Measurements from ENCODE around the gene IPO9. TPM values are rescaled to one million over a fixed set of nuclear protein-coding genes. Genes with fewer than 3 reads are reported as not detected.

The IPO9 gene
- total and polyA plus RNA-seq, 2 donors from 2014 or later, result 21.6 to 39.7 TPM

DNA sequence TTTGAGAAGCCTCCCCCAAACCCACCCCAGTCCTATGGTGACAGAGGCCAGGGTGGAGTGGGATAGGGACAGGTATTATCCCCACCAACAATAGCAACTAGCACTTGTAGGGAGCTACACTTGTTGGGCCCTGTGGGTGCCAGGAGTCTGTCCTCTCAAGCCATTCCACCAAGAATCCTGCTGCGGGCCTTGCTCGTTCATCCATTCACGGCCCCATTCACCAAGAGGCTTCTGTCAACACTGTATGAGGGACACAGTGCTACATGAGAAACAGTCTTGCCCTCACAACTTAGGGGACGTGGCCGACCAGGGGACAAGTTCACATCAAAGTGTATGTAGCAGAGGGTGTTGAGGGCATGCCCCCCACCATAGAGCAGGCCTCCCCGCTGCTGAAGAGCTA is 78.7 kb downstream of the IPO9 start:
- DNase-seq (no peak), FAIRE-seq (no peak)
- Histone ChIP-seq H3K27ac (ENCODE audit: low read depth in 2 of 2, low read length in 2 of 2) (no peak overlapping the region), H3K36me3 (ENCODE audit: control insufficient read depth in 2 of 3, insufficient read depth in 3 of 3, low read length in 3 of 3) (no peaks in the 10 kb centered on the region), H3K27me3 (ENCODE audit: control insufficient read depth, insufficient read depth, low read length) (no peaks in the 10 kb centered on the region), H3K4me3 (ENCODE audit: low read length in 3 of 3) (no peak overlapping the region), H3K9me3 (ENCODE audit: control insufficient read depth in 2 of 3, insufficient read depth in 1 of 3, low read length in 3 of 3) (no peaks in the 10 kb centered on the region), H3K4me1 (ENCODE audit: control insufficient read depth in 2 of 3, insufficient read depth in 2 of 3, low read depth in 1 of 3, low read length in 3 of 3) (peaks cover 0 to 11% (median 0%) of the 10 kb centered on the region in 3 donors), H3K9ac (ENCODE audit: low read length in 3 of 3) (no peak overlapping the region)
- intact Hi-C loops (cut with DNase I), result no loop called here
- TF ChIP-seq, protein P1, sequence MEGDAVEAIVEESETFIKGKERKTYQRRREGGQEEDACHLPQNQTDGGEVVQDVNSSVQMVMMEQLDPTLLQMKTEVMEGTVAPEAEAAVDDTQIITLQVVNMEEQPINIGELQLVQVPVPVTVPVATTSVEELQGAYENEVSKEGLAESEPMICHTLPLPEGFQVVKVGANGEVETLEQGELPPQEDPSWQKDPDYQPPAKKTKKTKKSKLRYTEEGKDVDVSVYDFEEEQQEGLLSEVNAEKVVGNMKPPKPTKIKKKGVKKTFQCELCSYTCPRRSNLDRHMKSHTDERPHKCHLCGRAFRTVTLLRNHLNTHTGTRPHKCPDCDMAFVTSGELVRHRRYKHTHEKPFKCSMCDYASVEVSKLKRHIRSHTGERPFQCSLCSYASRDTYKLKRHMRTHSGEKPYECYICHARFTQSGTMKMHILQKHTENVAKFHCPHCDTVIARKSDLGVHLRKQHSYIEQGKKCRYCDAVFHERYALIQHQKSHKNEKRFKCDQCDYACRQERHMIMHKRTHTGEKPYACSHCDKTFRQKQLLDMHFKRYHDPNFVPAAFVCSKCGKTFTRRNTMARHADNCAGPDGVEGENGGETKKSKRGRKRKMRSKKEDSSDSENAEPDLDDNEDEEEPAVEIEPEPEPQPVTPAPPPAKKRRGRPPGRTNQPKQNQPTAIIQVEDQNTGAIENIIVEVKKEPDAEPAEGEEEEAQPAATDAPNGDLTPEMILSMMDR (IDR thresholded peaks at IDR 0.05; ENCODE audit: borderline replicate concordance, extremely low read depth, insufficient read depth), result no peak

DNA sequence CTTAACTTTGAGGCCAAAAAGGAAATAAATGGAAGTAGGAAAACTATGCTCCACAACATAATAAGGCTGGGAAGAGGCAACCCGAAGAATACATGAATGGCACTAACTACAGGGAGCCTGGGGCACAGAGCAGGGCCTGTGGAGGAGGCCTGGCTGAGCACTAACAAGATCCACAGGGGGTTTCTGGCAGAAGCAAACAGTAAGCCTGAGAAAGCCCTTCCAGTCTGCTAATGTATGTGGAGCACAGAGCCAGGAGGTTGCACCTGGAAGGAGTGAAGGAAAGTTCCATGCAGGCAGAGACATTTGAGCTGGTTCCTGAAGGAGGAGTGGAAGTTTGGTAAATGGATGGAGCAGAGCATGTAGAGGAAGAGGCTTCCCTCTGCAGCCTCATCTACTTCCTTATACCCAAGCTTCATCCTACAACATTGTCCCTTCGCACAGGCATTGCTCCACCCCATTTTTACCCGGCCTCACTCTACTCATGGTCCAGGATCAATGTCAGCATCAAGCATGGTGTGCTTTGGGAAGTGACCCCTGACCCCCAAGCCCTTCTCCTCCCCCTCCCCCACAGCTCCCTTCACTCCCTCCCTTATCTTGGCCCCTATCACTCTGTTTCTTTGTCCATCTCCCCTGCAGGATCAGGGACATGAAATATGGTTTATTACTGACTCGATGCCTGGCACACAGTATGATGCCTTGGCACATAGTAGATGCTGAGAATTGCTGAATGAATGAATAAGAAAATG is 83.0 kb downstream of the IPO9 start:
- no peak overlapping the region for H3K27ac ChIP-seq (ENCODE audit: low read depth in 2 of 2, low read length in 2 of 2)
- intact Hi-C loops (cut with DNase I), result no loop called here
- H3K9me3 ChIP-seq (ENCODE audit: control insufficient read depth in 2 of 3, insufficient read depth in 1 of 3, low read length in 3 of 3), result no peaks in the 10 kb centered on the region
- peaks cover 0 to 5% (median 3%) of the 10 kb centered on the region in 3 donors for H3K4me1 ChIP-seq (ENCODE audit: control insufficient read depth in 2 of 3, insufficient read depth in 2 of 3, low read depth in 1 of 3, low read length in 3 of 3)
- no peak overlapping the region for H3K4me3 ChIP-seq (ENCODE audit: low read length in 3 of 3)
- DNase-seq, result no peak
- H3K9ac ChIP-seq (ENCODE audit: low read length in 3 of 3), result no peak overlapping the region
- H3K27me3 ChIP-seq (ENCODE audit: control insufficient read depth, insufficient read depth, low read length), result no peaks in the 10 kb centered on the region
- no peak for FAIRE-seq
- TF ChIP-seq, protein P1 (IDR thresholded peaks at IDR 0.05; ENCODE audit: borderline replicate concordance, extremely low read depth, insufficient read depth), result no peak
- no peaks in the 10 kb centered on the region for H3K36me3 ChIP-seq (ENCODE audit: control insufficient read depth in 2 of 3, insufficient read depth in 3 of 3, low read length in 3 of 3)

DNA sequence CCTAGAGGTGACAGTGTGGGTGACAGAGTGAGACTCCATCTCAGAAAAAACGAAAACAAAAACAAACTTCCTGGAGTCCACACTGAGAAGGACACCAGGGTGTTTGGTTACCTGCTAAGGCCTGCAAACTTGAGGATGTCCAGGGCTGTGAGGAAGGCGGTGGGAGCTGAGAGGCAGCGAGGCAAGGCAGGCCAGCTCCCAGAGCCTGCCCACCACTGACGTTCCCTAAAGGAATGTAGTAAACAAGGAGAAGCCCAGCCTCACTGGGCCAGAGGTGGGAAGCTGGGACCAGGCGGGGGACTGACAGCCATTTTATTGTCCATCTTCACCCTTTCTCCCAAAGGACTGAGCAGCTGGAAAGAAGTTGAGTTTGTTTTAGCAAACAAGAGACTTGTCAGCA is 83.9 kb downstream of the IPO9 start:
- FAIRE-seq (no peak), DNase-seq (peak in 4 of 5 donors; percentile 81 to 88 (median 81))
- no peaks in the 10 kb centered on the region for H3K36me3 ChIP-seq (ENCODE audit: control insufficient read depth in 2 of 3, insufficient read depth in 3 of 3, low read length in 3 of 3)
- H3K4me3 ChIP-seq (ENCODE audit: low read length in 3 of 3), result no peak overlapping the region
- intact Hi-C loops (cut with DNase I), result no loop called here
- no peak overlapping the region for H3K9ac ChIP-seq (ENCODE audit: low read length in 3 of 3)
- H3K4me1 ChIP-seq (ENCODE audit: control insufficient read depth in 2 of 3, insufficient read depth in 2 of 3, low read depth in 1 of 3, low read length in 3 of 3), result peaks cover 0 to 9% (median 8%) of the 10 kb centered on the region in 3 donors
- no peak overlapping the region for H3K27ac ChIP-seq (ENCODE audit: low read depth in 2 of 2, low read length in 2 of 2)
- no peaks in the 10 kb centered on the region for H3K27me3 ChIP-seq (ENCODE audit: control insufficient read depth, insufficient read depth, low read length)
- TF ChIP-seq, protein P1 (IDR thresholded peaks at IDR 0.05; ENCODE audit: borderline replicate concordance, extremely low read depth, insufficient read depth), result no peak
- no peaks in the 10 kb centered on the region for H3K9me3 ChIP-seq (ENCODE audit: control insufficient read depth in 2 of 3, insufficient read depth in 1 of 3, low read length in 3 of 3)
